T-helper 2 cell treated with Interferon-gamma antibody and Interleukin-4, amounts not matched to agents 100 ng/mL and 5 ng/mL, for 36 hours (primary cell): ENCODE results near the gene SHISA8. TPM values are rescaled to one million over a fixed set of nuclear protein-coding genes. Genes with fewer than 3 reads are reported as not detected.

ENCODE experiments used
- intact Hi-C: fragments of 100-400 bp; cut with micrococcal nuclease; formaldehyde crosslinking; loops from one replicate; pipeline ENCODE4 v1.15.1; 2023
- total RNA-seq: library from RNA; stranded (reverse); gene quantifications from 2 replicates; pipeline ENCODE4 v1.2.3, GENCODE V29; 2022

Gene SHISA8
- total RNA-seq, 1 donor from 2014 or later, result not detected

DNA sequence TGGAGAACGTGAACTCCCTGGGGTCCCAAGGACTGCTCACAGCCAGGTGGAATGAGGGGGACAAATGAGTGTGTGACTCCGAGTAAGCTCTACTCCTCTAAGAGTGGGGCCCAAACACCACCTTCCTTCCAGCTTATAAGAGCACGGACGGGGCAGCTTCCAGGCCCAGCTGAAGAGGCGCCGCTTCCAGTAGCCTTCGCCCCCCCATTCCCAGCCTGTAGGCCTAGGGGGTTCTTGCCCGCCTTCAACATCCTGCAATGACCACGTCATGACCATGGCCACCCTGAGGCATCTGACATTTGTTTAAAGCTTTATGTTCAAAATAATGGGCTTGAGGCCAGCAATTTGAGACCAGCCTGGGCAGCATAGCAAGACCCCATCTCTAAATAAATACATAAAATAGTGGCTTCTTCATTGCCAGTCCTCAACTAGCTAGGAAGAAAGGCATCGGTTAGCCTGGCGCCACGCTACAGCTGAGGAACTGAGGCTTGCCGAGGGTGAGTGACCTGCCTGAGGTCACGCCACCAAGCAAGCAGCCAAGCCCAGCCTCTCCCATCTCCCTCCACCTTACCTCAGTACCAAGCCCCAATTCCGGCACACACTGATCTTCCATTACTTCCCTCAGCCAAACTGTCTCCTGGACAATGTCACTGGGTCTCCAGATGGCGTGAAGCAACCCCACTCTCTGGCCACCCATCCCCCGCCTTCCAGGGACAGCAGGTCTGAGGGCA, 19.6 kb upstream of the SHISA8 start:
- intact Hi-C loops, result no loop called here

DNA sequence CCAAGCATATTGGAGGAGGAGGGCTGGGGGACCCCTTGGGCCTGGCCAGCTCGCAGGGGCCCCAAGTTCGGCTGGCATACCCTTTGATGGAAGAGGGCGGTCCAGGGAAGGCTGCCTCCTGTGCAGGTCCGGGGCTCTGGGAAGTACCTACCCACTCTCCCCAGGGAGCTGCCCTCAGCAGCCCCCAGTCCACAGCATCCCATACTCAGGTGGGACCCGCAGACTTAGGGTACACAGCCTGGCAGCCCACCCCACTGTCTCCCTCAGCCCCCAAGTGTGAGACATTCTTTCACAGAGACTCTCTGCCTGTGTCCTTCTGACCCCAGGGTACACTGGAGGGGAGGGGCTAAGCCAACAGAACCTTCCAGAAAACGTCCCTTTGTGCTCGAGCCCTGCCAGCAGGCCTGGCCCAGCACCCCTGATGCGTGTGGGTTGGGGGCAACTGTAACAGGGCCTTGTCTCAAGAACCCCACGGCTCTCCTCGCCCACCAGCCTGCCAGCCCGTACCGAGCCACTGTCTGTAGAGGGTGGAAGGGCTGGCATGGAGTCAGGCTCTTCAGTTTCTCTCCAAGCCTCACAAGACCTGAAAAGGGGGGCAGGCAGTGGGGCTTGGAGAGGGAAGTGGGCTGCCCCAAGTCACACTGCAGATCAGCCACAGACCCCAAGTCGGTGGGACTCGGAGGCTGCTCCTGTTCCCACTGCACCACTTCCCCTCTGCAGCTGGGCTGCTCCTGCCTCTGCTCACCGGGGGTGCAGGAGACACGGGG, 18.7 kb upstream of the SHISA8 start:
- intact Hi-C loops, result no loop called here

DNA sequence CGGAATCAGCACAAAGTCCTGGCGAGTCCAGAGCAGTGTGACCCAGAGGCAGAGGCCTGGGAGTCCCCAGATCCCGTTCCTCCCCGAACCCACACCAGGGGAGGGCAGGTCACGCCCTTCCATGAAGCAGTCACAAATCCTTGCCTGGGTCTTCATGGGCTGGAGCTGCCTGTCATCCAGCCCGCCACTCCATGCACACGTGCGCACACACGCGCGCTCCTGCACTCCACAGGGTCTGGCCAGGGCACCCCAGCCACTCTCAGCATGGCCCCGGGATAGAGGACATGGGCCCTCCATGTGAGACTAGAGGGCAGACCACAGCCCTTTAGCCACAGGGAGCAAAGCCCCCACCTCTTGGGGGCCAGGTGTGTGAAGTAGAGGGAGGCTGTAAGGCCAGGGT, 17.5 kb upstream of the SHISA8 start:
- intact Hi-C loops, result no loop called here

DNA sequence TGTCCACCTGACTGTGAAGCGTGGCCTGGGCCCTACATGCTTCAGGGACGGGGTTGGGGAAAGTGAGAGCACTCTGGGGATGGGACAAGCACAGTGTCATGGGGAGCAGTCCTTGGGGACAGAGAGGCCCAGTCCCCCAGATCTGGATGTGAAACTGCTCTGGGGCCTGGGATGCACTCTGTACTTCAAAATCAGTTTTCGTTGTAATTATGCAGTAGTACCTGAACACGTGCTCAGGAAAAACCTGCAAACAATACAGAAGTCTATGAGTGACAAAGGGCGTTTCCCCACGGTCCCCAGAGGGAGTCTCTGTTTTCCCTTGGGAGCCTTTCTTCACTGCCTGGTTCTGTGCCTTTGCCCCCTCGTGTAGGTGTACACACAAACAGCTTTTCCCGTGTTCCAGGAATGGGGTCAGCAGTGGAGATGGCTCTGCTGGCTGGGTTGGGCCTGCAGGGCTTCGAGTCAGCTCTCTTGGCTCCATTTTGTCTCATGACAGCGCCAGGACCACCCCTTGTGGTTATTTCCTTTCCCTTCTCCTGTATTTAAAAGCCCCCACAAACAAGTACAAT, 16.9 kb upstream of the SHISA8 start:
- intact Hi-C loops, result no loop called here

GRCh38 chr22:41929418-41929810, 14.5 kb upstream of the SHISA8 start:
- intact Hi-C loops, result no loop called here

- intact Hi-C loops, result no loop called here
Observed at GRCh38 chr22:41928593-41929417, 13.9 kb upstream of the SHISA8 start.

GRCh38 chr22:41927813-41928212, 12.9 kb upstream of the SHISA8 start:
- intact Hi-C loops, result no loop called here

DNA sequence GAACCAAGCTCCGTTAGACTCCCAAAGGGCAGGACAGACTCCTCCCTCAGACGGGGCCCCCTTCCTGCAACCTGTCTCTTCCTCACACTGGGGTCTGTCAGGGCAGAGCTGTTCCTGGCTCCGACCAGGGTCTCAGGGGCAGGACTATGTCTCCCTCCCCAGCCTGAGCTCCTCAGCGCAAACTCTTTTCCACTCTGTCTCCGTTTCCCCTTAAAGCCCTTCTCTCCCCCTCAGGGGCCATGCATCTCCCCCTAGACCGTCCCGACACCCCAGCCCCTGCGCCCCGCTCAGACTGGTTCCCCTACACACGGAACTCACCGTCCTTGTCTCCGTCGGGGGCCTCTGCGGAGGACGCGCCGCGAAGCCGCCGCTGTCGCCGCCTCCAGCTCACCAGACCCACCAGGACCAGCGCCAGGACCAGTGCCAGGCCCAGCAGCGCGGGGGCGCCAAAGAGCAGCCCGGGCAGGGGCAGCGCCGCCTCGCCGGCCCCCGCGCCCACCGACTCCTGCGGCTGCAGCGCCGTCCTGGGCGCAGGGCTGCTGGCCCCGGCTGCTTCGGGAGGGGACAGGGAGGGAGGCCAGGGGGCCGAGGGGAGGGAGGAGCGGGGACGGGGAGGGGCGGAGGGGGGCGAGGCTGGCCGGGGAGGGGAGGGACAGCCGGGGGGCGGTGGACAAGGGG, 11.0 kb upstream of the SHISA8 start:
- intact Hi-C loops, result loop anchor here (1.0 kb wide), 1 partner anchor 14 kb away; no protein-coding TSS in a partner anchor

DNA sequence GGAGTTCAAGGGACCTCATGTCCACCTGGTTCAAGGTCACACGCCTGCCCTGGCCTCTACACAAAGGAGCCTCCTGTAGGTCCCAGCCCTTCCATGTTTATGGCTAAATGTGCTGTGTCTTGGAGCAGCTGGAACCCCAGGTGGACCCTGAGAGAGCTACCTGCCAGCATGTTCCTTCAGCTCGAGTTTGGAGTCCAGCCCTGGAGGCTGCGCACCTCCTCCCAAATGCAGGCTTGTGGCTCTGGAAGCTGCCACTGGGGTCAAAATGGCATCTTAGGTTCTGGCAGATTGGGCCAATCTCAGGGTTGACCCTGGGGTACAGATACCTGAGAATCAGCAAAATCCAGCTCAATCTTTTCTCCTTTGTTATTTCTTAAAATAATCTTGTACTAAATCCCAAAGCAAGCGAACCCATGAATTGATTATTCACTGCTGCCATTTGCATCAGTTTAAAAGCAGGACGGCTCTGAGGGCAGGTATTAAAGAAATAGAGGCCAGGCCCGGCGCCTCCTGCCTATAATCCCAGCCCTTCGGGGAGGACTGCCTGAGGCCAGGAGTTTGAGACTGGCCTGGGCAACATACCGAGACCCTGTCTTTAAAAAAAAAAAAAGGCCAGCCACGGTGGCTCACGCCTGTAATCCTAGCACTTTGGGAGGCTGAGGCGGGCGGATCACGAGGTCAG, 8.9 kb upstream of the SHISA8 start:
- intact Hi-C loops, result no loop called here

DNA sequence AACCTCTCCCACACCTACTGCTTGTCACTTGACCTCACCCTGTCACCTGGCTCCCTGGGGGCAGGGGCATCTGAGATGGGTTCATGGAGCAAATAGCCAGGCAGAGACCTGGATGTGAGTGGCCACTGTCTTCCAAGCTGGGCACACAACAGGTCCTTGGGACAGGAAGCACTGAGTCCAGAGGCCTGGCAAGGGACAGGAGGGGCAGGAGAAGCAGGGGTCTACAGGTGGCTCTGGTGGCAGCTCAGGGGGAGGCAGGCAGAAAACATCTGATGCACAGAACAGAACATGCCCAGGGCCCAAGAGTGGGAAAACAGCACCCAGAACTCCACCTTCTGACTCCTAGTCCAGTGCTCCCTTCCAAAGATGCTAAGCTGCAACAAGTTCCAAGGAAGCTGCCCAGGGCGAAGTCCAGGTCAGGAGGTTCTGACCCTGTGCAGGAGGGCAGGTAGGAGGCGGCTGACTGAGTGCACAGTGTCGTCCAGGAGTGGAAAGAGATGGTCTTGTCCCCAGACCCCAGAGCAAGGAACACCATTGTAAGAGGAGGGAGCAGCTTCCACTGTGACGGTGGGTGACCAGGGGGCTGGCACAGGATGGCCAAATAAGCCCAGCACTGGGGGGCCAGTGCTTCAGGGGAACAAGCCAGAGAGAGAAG, 8.2 kb upstream of the SHISA8 start:
- intact Hi-C loops, result no loop called here

DNA sequence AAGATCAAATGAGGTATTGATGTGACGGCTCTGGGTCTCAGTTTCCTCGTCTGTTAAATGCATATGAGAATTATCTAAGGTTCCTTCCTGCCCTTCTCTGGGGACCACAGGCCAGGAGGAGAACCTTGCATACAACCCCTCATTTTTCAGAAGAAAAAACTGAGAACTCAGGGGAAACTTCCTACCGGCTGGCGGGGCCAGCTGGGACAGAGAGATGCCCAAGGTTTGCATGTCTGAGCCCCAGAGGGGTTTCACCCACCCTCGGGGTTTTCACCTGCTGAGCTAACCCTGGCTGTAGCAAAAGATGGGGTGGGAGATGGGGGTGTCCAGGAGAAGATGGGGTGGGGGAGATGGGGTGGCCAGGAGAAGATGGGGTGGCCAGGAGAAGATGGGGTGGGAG, 7.5 kb upstream of the SHISA8 start:
- intact Hi-C loops, result no loop called here

GRCh38 chr22:41920271-41920976, 5.5 kb upstream of the SHISA8 start:
- intact Hi-C loops, result no loop called here

GRCh38 chr22:41919357-41920224, 4.7 kb upstream of the SHISA8 start:
- intact Hi-C loops, result no loop called here

GRCh38 chr22:41917903-41918791, 3.3 kb upstream of the SHISA8 start:
- intact Hi-C loops, result no loop called here

DNA sequence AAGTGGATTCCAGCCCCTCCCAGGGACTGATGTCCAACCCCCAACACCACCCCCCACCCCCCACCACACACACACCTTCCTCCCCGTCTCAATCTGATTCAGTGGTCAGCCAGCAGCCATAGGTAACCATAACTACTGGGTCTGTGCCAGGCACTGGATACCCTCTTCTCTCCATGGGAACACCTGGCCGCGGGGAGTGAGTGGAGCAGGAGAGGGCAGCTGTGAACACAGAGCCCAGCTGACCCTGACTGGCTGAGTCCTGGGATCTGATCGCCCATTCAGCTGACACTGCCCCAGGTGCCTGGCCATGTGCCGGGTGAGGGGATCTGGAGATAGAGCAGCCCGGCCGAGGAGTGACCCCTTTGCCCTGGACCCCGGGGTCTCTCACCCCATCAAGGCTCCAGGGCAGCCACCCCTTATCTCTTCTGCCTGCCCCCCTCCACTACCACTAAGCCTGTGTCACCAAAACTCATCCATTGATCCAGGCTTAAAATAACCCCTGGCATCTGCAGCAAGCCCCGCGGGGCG, 2.6 kb upstream of the SHISA8 start:
- intact Hi-C loops, result no loop called here

DNA sequence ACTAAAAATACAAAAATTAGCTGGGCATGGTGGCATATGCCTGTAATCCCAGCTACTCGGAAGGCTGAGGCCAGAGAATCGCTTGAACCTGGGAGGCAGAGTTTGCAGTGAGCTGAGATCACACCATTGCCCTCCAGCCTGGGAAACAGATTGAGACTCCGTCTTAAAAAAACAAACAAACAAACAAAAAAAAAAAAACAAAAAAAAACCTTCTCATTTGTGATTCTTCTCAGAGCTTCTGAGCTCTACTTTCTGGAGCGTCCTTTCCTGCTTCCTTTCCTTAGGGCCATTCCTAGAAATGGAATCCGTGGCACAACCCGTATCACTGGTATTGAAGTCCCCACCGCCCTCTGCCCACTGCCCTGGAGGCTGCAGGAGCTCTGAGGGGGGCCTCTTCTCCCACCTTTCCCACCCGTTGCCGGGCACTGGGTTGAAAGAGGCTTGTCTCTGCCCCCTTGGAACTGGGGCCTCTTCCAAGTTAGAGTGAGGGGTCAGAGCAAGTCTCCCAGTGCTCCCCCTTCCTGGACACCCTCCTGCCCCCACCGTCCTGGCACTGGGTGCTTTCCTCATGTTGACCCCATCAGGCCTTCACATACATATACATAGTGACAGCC, 2.0 kb upstream of the SHISA8 start:
- intact Hi-C loops, result no loop called here
